Stimulated activated CD4-positive, alpha-beta T cell treated with anti-CD3 and anti-CD28 coated beads, TNF-alpha, amount 100 ng/mL, for 1 hour (primary cell): Measurements from ENCODE around the gene NCOA5.

Experiments
- DNase-seq, 3 donors: peaks; one replicate each; pipeline ENCODE4 v3.0.0-alpha.2; 2020; ENCODE audit warnings: low read depth in 3 of 3, low spot score in 1 of 3

The NCOA5 gene

DNA sequence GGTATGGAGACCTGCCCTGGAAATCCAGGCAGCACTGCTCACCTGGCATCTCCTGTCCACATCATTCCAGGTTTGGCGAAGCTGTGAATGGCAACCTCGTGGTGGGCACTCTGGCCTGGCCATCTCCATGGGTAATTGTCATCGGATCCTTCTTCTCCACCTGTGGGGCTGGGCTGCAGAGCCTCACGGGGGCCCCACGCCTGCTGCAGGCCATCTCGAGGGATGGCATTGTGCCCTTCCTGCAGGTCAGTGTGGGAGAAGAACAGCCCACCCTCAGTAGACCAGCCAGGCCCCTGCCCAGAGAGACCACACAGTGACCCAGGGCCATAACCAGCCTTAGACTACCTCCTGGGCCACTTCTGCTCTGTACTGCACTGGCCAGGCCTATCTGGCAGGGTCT, 44.9 kb downstream of the NCOA5 start:
- no peak for DNase-seq

DNA sequence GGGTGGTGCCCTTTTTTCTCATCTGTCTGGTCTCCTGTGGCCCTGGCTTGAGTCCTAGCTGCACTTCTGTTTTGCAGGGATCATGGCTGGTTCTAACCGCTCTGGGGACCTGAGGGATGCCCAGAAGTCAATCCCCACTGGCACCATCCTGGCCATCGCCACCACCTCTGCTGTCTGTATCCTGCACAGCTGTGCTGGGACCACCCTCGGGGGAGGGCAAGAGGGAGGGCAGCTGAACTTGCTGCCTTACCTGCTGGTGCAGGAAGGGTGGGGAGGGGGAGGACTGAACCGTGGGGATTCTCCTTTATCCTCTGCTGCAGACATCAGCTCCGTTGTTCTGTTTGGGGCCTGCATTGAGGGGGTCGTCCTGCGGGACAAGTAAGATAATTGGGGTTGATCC, 46.2 kb downstream of the NCOA5 start:
- DNase-seq, result no peak

DNA sequence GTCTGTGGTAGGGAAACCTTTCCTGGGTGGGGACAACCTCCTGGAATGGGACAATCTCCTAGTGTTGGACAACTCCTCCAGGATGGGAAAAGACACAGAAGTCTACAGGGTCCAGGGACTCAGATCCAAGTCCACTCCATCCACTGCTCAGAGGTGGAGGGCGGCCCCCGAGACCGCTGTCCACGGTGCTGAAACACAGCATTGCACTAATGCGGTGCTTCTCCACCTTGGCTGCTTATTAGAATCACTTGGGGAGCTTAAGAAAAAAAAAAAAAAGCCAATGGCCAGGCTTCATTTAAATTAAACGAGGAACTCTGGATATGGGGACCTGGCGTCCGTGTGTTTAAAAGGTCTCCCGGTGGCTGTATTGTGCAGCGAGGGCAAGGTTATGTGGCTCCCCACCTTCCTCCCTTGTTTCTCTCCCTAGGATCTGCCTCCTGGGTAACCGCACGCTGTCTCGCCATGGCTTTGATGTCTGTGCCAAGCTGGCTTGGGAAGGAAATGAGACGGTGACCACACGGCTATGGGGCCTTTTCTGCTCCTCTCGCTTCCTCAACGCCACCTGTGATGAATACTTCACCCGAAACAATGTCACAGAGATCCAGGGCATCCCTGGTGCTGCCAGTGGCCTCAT, 48.7 kb downstream of the NCOA5 start:
- DNase-seq, result peak in 1 of 3 donors; percentile 37

DNA sequence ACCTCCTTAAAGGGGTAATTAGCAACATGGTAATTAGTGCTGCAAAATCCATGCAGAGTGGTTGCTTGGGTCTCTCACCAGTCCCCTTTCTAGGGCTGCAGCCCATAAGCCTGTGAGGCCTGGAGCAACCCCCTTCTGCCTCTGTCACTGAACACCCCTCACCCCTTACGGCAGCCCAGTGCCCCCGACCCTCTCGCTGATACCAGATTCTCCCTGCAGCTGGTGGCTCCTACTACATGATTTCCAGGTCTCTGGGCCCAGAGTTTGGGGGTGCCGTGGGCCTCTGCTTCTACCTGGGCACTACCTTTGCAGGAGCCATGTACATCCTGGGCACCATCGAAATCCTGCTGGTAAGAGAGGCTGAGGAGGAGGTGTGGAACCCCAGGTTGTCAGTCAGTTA, 52.7 kb downstream of the NCOA5 start:
- no peak for DNase-seq

DNA sequence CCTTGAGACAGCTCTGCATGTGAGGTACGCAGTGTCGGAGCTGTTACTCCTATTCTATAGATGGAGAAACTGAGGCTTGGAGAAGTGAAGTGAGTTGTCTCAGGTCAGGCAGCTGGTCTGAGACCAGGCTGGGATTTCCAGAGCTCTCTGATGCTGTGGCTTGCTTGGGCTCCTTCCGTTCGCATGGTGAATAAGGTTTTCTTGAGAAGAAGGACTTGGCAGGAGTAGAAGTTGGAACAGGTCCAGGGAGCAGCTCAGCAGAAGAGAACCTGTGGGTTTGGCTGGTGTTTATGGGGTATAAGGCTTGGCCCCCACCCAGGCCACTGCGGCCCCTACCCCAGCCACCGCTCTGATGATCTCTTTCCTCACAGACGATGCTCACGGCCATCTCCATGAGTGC, 53.4 kb downstream of the NCOA5 start:
- no peak for DNase-seq

DNA sequence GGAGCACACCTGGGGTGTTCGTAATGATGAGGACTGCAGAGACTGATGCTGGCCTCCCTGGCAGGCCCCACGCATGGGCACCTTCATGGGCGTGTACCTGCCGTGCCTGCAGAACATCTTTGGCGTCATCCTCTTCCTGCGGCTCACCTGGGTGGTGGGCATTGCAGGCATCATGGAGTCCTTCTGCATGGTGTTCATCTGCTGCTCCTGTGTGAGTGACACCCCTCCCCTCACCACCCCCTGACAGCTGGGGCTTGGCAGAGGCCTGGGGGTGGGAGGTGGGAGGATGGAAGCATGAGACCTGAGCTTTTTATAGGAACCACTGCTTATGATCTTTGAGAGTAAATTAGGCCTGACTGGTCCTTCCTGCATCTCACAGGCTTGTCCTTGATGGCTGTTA, 54.0 kb downstream of the NCOA5 start:
- no peak for DNase-seq

DNA sequence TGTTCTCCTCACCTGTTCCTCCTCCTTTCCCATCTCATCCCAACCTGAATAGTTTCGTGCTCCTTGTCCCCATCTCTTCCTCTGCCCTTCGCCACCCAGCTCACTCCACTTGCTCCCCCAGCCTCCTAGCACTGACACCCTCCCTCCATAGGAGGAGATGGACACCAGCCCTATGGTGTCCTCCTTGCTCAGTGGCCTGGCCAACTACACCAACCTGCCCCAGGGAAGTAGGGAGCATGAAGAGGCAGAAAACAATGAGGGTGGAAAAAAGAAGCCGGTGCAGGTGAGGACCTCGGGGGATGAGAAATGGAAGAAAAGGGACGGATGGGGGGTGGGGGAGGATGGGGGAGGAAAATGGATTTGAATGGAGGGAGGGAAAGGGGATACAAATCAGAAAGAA, 54.5 kb downstream of the NCOA5 start:
- no peak for DNase-seq

DNA sequence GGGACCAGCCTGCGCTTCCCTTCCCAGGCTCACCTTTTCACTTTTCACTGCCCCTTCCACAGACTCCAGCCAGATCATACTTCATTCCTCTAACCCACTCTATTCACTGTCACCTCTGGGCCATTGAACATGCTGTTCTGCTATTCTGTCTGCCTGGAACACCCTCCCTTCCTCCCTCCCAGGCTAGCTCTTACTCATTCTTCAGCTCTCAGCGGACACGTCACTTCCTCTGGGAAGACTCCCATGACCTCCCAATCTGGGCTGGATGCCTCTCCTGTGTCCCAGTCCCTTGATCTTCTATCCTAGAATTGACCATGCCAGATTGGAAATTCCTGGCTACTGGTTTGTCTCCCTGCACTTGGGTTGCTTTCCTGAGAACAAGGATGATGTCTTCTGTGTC, 55.7 kb downstream of the NCOA5 start:
- no peak for DNase-seq

DNA sequence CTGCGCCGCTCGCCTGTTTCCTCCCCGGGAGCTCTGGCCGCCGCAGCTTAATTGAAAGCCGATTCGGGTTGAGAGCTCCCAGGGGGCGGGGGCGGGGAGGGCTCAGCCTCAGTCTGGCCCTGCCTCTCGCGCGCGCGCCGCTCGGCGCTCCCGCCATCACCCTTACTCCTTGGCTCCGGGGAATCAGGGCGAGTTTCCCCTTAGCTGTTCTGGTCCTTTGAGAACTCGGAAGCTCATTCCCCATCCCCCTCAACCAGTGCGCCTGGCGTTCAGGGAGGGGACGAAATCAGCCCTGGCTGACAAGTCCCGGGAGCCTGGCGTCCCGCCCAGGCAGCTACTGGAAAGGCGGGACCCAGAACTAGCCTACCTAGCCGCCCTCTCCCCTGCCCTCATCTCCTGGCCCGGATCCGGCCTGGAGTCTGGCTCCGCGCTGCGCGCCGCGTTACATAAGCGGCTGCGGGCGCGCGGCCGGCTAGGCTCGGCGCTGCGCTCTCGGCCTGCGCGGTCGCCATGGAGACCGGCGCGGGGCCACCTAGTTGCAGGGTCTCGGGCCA, 58.0 kb downstream of the NCOA5 start:
- no peak for DNase-seq

DNA sequence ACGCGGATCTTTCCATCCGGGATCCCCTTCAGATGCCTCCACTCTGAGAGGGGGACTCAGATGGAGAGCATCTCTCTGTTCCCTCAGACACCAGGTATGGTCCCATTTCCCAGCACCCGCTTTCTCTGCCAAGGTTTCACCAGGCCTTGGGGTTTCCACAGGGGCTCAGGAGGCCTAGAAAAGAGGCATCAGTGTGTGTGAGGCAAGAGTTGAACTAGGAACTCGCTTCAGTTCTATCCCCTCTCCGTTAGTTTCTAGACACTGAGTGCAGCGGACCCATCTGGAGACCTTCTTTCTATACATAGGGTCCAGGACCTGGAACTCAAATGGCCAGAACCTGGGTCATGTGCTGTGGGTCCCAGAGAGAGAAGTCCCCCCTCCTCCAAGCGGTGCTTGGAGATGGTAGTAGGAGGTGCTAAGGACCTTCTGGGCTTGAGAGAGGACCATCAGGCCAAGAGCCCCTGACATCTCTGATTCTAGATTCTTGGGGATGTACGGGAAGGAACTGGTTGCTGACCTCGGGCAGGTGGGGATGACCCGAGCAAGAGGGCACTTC, 58.7 kb downstream of the NCOA5 start:
- DNase-seq, result no peak

DNA sequence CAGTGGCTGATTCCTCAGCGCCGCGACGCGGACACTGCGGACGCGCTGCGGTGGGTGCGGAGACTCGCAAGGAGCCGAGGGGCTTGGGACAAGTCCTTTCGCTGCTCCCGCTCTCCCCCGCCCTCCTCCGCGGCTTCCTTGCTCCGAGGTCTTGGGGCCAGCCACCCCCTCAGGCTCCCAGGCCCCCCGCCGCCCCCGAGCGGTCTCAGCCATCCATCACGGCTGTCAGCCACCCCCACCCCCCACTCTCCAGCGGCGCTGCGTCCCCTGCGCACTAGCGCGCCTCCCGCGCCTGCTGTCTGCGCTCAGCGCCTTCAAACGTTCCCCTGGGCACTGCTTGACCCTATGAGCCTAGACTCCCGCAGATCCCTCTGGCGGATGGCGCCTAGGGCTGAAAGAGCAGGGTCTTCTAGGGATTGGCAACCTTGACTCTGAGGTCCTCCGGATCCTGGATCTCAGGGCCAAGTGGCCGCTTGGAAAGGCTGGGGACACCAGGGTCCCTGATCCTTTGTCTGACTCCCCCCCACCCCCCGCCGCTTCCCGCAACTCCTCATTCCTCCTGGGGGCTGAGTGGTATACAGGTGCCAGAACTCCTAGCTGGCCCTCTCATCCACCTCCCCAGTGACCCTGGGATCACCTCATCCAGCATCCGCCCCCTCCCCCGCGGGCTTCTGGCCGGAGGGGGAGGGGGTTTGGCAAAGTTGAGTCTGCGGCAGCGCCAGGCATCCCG, 59.3 kb downstream of the NCOA5 start:
- no peak for DNase-seq

DNA sequence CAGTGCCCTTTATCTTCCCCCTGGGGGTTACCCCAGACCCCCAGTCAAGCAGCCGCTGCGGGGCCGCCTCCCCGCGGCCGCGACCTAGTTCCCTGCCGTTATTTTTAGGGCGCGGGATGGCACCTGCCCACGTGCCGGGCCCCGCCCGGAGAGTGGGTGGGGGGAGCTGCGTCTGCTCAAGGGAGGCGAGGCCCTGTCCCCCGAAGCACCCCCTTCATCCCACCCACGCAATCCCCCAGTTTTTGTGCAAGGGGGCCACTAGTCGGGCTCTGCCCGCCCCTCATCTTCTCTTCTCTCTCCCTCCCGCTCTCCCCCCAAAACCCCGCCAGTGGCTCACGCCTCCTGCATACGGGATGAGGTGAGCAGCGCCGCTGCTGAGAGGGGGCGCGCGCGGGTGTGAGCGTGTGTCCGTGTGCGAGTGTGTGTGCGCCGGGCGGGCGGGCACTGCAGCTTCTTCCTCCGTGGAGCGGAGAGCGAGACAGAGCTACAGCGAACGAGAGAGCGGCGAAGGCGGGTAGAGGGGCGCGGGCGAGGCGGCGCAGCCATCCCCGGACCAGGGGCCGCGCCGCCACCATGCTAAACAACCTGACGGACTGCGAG, 60.9 kb downstream of the NCOA5 start, which contains the start of gene SLC12A5:
SLC12A5 (plus strand) TSS at position 444 of the 600 bp plus-strand sequence; CDS start at position 574, 130 bp downstream.
- DNase-seq, result no peak

DNA sequence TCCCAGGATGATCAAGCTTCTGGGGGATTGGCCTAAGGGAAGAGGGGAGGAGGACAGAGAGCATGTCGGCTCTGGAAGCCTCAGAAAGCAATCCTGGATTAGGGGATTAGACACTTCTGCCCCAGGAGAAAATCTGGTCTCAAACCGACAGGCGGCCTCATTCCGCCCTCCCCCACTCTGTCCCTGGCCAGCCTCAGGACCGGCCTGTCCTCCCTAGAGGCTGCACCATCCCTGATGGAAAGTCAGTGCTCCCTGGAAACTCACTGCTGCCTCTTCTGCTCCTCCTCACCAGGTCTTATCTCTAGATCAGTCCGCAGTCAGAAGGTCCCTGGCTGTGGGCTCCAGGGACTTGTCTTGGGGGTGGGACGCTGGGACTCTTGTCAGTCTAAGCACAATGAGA, 61.7 kb downstream of the NCOA5 start:
- no peak for DNase-seq

DNA sequence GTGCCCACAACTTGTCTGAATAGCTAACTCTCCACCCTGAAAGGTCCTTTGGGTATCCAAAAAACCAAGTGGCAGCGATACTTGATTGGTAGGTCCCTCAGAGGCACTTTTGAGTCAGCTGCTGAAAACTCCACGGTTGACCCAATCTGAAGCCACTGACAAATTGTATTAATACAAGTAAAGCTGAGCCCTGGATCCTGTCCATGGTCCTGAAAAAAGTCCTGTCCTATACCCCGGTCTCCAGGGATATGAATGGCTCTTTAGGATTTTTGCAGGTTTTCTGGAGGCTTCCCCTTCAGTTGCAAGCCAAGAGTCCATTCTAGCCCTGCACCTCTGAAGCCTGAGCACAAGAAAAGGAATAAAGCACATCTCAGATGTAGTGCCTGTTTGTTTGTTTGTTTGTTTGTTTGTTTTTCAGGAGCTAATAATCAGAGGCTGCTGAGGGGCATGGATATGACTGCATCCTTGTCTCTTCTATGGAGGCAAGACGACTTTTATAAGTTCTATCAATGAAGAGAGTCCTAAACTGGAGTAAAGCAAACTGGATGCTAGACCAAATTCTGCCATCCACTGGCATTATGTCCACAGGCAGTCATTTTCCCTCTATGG, 62.4 kb downstream of the NCOA5 start:
- DNase-seq, result no peak

DNA sequence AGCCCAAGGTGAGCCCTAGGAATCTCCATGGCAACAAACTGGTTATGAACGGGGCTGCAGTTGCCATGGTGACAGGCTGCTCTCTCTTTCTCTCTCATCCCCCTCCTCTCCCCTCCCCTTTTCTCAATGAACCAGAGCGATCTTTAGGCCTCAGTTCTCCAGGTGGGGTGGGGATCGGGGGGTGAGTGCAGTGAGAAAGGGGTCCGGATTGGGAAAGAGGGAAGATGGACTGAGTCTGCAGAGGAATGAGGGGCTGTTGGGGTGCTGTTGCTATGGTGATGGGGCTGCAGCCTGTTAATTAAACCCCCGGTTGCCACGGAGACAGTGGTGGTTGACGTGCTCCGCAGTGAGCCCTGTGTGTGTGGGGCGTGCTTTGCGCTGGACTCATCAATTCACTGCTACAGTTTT, 64.4 kb downstream of the NCOA5 start:
- DNase-seq, result no peak

DNA sequence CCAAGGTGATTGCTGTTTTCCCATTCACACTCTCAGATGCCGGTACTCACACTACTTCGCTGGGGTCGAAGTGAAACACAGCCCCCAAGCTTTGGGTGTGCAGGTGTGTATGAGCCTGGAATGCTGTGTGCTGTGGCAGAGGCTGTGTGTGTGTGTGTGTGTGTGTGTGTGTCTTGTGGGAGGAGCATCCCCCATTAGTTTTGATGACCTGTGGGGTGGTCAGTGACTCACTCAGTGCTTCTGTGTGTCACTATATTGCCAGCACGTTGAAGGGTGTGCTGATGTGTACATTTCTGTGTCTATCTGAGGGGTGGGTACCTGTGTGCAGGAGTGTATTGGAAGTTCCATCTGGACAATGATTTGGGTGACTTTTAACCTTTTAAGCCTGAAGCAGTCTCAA, 65.8 kb downstream of the NCOA5 start:
- DNase-seq, result no peak

DNA sequence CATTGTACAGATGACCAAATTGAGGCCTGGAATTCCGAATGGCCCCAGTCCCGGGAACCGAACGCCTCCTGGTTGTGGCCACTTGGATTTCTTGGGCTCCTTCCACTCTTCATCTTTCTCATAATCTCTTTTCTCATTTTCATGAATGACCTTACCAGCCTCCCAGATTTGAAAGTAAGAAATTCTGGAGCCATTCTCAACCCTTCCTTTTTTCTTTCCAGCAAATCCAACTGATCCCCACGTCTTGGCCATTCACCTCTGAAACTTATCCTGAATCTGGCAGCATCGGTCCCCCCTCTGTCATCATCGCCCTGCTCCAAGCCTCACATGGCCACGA, 66.6 kb downstream of the NCOA5 start:
- no peak for DNase-seq

DNA sequence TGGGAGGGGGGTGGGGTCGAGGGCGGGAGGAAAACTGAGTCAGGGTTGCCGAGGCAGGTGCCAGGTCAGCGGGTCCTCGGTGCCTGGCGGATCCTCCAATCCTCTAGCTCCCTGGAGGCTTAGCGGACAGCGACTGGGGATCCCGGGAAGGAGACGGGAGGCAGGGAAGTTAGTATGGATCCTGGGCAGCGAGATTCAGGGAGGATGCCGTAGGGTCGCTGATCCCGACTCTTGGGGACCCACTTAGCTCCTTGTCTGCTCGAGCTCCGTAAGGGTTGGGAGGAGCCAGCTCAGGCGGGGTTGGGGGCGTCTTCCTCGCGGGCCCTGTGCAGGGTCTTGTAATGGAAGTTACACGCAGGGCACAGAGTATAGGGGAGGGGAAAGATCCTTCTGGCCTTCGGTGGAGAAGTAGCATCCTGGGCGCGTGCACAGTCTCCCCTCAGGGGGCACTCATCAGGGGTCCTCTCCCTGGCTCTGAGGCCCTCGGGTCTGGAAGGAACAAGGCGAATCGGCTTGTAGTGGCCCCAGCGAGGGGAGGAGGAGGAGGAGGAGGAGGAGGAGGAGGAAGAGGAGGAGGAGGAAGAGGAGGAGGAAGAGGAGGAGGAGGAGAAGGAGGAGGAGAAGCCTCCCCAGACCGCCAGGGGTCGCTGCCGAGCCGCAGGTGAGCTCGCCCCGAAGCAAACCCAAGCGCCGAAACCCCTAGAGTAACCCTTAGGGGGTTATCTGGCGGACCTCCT, 67.2 kb downstream of the NCOA5 start:
- DNase-seq, result peak; percentile 38 to 74 (median 42)

DNA sequence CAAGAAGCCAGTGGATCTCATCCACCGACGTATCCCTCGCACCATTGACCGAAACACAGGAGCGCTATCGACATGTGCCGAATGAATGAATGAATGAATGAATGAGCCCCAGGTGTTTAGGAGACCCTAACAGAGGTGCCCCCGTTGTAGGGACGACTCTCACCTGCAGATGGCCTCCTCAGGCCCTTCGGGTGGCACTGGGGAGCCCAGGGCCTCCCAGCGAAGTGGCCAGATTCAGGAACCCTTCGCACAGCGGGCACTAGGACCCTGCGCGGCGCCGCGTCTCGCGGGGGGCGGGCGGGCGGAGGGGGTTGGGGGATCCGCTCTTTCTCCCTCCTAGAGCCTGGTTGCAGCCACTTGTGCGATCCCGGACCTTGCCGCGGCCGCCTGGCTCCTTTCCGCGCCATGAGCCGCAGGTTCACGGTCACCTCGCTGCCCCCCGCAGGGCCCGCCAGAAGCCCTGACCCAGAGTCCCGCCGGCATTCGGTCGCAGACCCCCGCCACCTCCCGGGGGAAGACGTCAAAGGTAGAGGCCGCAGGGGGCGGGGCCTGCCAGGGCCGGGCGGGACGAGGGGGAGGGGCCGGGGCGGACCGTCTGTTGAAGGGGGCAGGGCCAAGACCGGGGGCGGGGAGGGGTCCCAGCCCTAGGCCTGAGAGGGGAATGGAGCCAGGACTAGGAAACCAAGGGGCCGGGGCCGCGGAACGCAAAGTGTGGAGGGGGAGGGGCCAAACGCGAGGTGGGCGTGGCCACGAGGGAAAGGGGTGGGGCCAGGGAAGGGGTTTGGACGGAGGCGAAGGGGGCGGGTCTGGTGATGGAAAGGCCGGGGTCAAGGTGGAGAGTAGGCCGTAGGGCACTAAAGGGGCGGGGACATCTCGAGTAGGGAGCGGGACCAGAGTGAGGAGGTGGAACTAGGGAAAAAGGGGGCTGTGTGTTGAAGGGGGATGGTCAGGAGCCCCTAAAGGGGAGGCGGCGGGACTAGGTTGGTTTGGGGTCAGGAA, 68.1 kb downstream of the NCOA5 start:
- DNase-seq, result peak in 1 of 3 donors; percentile 41

DNA sequence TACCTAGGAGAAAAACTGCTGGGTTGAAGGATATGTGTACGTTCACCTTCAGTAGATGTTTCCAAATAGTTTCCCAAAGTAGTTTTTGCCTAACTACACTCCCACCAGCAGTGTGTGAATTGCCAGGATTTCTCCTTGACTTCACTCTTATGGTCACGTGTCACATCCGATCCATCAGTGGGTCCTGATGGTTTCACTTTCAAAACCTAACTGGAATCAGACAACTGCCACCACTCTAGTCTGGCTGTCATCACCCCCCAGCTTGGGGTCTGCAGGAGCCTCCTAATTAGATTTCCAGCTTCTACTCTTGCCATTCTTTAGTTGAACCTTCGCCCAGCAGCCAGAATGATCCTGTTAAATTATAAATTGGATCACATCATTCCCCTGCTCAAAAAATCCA, 69.2 kb downstream of the NCOA5 start:
- no peak for DNase-seq
